Ishikawa (cell line): ENCODE measurements around the gene BEND7.

Experiments
- CEBPB ChIP-seq: IDR thresholded peaks from 2 replicates; pipeline ENCODE4 v1.6.1; 2012
- CREB1 ChIP-seq: IDR thresholded peaks from 2 replicates; pipeline ENCODE4 v1.6.1; 2012; ENCODE audit warnings: low read depth
- EGR1 ChIP-seq: IDR thresholded peaks from 2 replicates; pipeline ENCODE4 v1.6.1; 2012
- EP300 ChIP-seq: IDR thresholded peaks from 2 replicates; pipeline ENCODE4 v1.6.1; 2012; ENCODE audit warnings: borderline replicate concordance
- FOXM1 ChIP-seq: IDR thresholded peaks from 2 replicates; pipeline ENCODE4 v1.6.1; 2012; ENCODE audit warnings: low read depth, borderline replicate concordance
- NFIC ChIP-seq: IDR thresholded peaks from 2 replicates; pipeline ENCODE4 v1.6.1; 2012
- RAD21 ChIP-seq: IDR thresholded peaks from 2 replicates; pipeline ENCODE4 v1.6.1; 2012; ENCODE audit warnings: low read depth
- TAF1 ChIP-seq: IDR thresholded peaks from 2 replicates; pipeline ENCODE4 v1.6.1; 2012; ENCODE audit warnings: low read depth, mild to moderate bottlenecking
- TEAD4 ChIP-seq: IDR thresholded peaks from 2 replicates; pipeline ENCODE4 v1.6.1; 2012
- USF1 ChIP-seq: IDR thresholded peaks from 2 replicates; pipeline ENCODE4 v1.6.1; 2012
- YY1 ChIP-seq: IDR thresholded peaks from 2 replicates; pipeline ENCODE4 v1.6.1; 2012; ENCODE audit warnings: low read depth
- ZBTB7A ChIP-seq: IDR thresholded peaks from 2 replicates; pipeline ENCODE4 v1.6.1; 2012; ENCODE audit warnings: low read depth
- TF ChIP-seq, protein P1 (sequence below): IDR thresholded peaks from 2 replicates; pipeline ENCODE4 v1.6.1; 2012
- TF ChIP-seq, protein P2 (sequence below): IDR thresholded peaks from 2 replicates; pipeline ENCODE4 v1.6.1; 2012; ENCODE audit warnings: low read depth, mild to moderate bottlenecking

DNA sequence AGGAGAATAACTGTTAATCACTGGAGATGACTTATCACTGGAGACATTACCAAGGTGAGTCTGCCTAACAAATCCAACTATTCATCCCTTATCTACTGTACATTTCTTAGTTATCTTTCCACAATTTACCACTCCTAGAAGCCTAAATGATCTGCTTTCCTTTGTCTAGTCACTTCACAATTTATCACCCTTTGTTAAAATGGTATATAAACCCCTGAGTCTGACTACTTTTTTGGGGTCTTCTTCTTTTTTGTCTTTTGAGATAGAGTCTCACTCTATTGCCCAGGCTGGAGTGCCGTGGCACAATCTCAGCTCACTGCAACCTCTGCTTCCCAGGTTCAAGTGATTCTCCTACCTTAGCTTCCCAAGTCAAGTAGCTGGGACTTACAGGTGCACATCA lies 114.7 kb downstream of the BEND7 start:
- TF ChIP-seq, protein P1, sequence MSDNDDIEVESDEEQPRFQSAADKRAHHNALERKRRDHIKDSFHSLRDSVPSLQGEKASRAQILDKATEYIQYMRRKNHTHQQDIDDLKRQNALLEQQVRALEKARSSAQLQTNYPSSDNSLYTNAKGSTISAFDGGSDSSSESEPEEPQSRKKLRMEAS: no peak
- TF ChIP-seq, protein P2, sequence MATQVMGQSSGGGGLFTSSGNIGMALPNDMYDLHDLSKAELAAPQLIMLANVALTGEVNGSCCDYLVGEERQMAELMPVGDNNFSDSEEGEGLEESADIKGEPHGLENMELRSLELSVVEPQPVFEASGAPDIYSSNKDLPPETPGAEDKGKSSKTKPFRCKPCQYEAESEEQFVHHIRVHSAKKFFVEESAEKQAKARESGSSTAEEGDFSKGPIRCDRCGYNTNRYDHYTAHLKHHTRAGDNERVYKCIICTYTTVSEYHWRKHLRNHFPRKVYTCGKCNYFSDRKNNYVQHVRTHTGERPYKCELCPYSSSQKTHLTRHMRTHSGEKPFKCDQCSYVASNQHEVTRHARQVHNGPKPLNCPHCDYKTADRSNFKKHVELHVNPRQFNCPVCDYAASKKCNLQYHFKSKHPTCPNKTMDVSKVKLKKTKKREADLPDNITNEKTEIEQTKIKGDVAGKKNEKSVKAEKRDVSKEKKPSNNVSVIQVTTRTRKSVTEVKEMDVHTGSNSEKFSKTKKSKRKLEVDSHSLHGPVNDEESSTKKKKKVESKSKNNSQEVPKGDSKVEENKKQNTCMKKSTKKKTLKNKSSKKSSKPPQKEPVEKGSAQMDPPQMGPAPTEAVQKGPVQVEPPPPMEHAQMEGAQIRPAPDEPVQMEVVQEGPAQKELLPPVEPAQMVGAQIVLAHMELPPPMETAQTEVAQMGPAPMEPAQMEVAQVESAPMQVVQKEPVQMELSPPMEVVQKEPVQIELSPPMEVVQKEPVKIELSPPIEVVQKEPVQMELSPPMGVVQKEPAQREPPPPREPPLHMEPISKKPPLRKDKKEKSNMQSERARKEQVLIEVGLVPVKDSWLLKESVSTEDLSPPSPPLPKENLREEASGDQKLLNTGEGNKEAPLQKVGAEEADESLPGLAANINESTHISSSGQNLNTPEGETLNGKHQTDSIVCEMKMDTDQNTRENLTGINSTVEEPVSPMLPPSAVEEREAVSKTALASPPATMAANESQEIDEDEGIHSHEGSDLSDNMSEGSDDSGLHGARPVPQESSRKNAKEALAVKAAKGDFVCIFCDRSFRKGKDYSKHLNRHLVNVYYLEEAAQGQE: no peak
- TF ChIP-seq ZBTB7A (no peak), CEBPB (no peak), FOXM1 (no peak), RAD21 (no peak), EP300 (no peak), TAF1 (no peak), NFIC (no peak), TEAD4 (no peak), EGR1 (no peak), YY1 (no peak), USF1 (no peak), CREB1 (no peak)
